ENCODE data around the gene ALCAM. TPM values are rescaled to one million over a fixed set of nuclear protein-coding genes. Genes with fewer than 3 reads are reported as not detected.

The ALCAM gene
- total and polyA plus RNA-seq, 2 of the 8 experiments (the other 6 are each of a cell fraction or from before 2014, with no cell fraction given) = 10.8 to 33.0 TPM

GRCh38 chr3:105496343-105496742, 129.6 kb downstream of the ALCAM start:
- Histone ChIP-seq H4K5ac (ENCODE audit: insufficient read length, low read depth, low read length) (no peak overlapping the region), H3K14ac (ENCODE audit: insufficient read length) (no peak overlapping the region), H3K36me3 (ENCODE audit: control insufficient read depth in 2 of 4, insufficient read depth in 4 of 4, low read length in 3 of 4) (no peaks in the 10 kb centered on the region), H3K9me3 (ENCODE audit: insufficient read depth in 2 of 2, low read depth in 1 of 2, low read length in 1 of 2) (peaks cover under 1 to 4% of the 10 kb centered on the region in 2 experiments; a peak in 1 of 4 replicates), H3K27me3 (replicated peaks in 1 of 4; ENCODE audit: control insufficient read depth in 3 of 4, extremely low read depth in 1 of 4, insufficient read depth in 3 of 4, low read length in 3 of 4) (no peaks in the 10 kb centered on the region), H3K4me2 (ENCODE audit: insufficient read depth in 1 of 2, low read depth in 2 of 2, low read length in 2 of 2) (peak overlapping the region in 1 of 2 experiments; percentile 24; a peak in 1 of 4 replicates), H2BK5ac (ENCODE audit: low read depth, low read length) (no peak overlapping the region), H3K79me2 (ENCODE audit: control insufficient read depth in 1 of 2, insufficient read depth in 2 of 2, low read length in 2 of 2) (no peaks in the 10 kb centered on the region), H3K4me1 (replicated peaks in 1 of 4; ENCODE audit: control insufficient read depth in 3 of 4, insufficient read depth in 4 of 4, low read length in 3 of 4) (peaks cover 0 to 4% (median 3%) of the 10 kb centered on the region in 4 experiments; a peak in 2 of 7 replicates), H4K20me1 (replicated peaks in 1 of 2; ENCODE audit: control insufficient read depth in 1 of 2, insufficient read depth in 2 of 2, low read length in 2 of 2) (no peaks in the 10 kb centered on the region), H3K9ac (replicated peaks in 1 of 4; ENCODE audit: extremely low read depth in 1 of 4, low read depth in 3 of 4, low read length in 3 of 4) (no peak overlapping the region), H3K18ac (ENCODE audit: extremely low read depth, low read length) (no peak overlapping the region), H2AK5ac (ENCODE audit: low read depth, low read length) (no peak overlapping the region), H2AFZ (ENCODE audit: low read length) (no peak overlapping the region), H2BK20ac (ENCODE audit: low read length) (no peak overlapping the region), H3K56ac (replicated peaks; ENCODE audit: insufficient read length, low read depth, low read length) (no peak overlapping the region), H3K4ac (replicated peaks; ENCODE audit: insufficient read length, low read depth, low read length) (no peak overlapping the region), H3K79me1 (ENCODE audit: low read depth, low read length) (no peaks in the 10 kb centered on the region), H3K23me2 (ENCODE audit: low read depth, low read length) (peaks cover 2% of the 10 kb centered on the region; the same call in 1 of the 2 replicates), H2BK15ac (ENCODE audit: low read length) (no peak overlapping the region), H3K4me3 (ENCODE audit: extremely low read depth in 1 of 4, insufficient read depth in 2 of 4, low read depth in 3 of 4, low read length in 4 of 4) (no peak overlapping the region), H4K8ac (ENCODE audit: extremely low read depth, insufficient read depth, low read length) (no peak overlapping the region), H3K27ac (ENCODE audit: low read depth, low read length) (no peak overlapping the region), H4K91ac (replicated peaks; ENCODE audit: insufficient read length, low read length) (no peak overlapping the region), H2BK12ac (ENCODE audit: low read depth, low read length) (no peak overlapping the region), H2BK120ac (replicated peaks; ENCODE audit: low read depth, low read length) (no peak overlapping the region), H3K23ac (ENCODE audit: insufficient read length) (no peak overlapping the region)
- FAIRE-seq (no peak), DNase-seq (ENCODE audit: low read depth in 1 of 2, low spot score in 2 of 2) (no peak)
- ChIA-PET CTCF (ENCODE audit: partially characterized antibody) (interaction anchor here (1.2 kb wide), 1 partner anchor 10 kb away, joined by 3 read pairs; no protein-coding TSS in a partner anchor), POLR2A (ENCODE audit: partially characterized antibody) (no interaction called here)
- WGBS, 2 experiments (ENCODE audit: extremely low coverage in 1 of 2, insufficient coverage in 1 of 2, insufficient read length in 1 of 2, insufficient replicate concordance in 2 of 2, low coverage in 1 of 2, low lambda C conversion rate in 2 of 2, missing lambda C conversion rate in 1 of 2) = 77% methylated on average over 3 of the region's 3 CpGs; no CpG with 5 or more reads in 1 of the 2 experiments
- TF ChIP-seq, protein P1, sequence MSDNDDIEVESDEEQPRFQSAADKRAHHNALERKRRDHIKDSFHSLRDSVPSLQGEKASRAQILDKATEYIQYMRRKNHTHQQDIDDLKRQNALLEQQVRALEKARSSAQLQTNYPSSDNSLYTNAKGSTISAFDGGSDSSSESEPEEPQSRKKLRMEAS (IDR thresholded peaks at IDR 0.05) = no peak
- no peak for TF ChIP-seq PHF8 (conservative IDR thresholded peaks at IDR 0.05; ENCODE audit: low read depth, low read length)
- no peak for TF ChIP-seq BCL11A (IDR thresholded peaks at IDR 0.05; ENCODE audit: low read depth in 2 of 2, low read length in 2 of 2)
- no peak for TF ChIP-seq EZH2 (IDR thresholded peaks at IDR 0.05; ENCODE audit: low read depth, low read length, severe bottlenecking)
- no peak for TF ChIP-seq TEAD4 (IDR thresholded peaks at IDR 0.05; ENCODE audit: low read depth, low read length)

Data from H1 (cell line).